Astrocyte of the spinal cord (primary cell): ENCODE results near the gene KCNQ1OT1.

Experiments
- DNase-seq: peaks from one replicate; pipeline ENCODE4 v3.0.0; 2011; ENCODE audit warnings: low read depth, low spot score
- H3K4me3 ChIP-seq: 2 replicates; pipeline ENCODE4 v1.5.1; 2011; ENCODE audit warnings: low read depth, mild to moderate bottlenecking, low read length, moderate library complexity
- CTCF ChIP-seq: IDR thresholded peaks from 2 replicates; pipeline ENCODE4 v1.5.1; 2012; ENCODE audit warnings: low read depth, mild to moderate bottlenecking, low read length, inconsistent platforms
- in situ Hi-C: cut with HindIII; loops from 2 replicates; pipeline ENCODE4 v1.10.0; 2017; ENCODE audit warnings: low sequenced_read_pairs

KCNQ1OT1 gene

GRCh38 chr11:2582351-2582945, 117.3 kb downstream of the KCNQ1OT1 start:
- in situ Hi-C loops = no loop called here
- H3K4me3 ChIP-seq = no peak overlapping the region
- peak; percentile 41 for DNase-seq
- no peak for TF ChIP-seq CTCF

GRCh38 chr11:2581931-2582350, 117.9 kb downstream of the KCNQ1OT1 start:
- no peak overlapping the region for H3K4me3 ChIP-seq
- in situ Hi-C loops = no loop called here
- no peak for DNase-seq
- TF ChIP-seq CTCF = no peak

GRCh38 chr11:2581151-2581930, 118.5 kb downstream of the KCNQ1OT1 start:
- no peak overlapping the region for H3K4me3 ChIP-seq
- TF ChIP-seq CTCF = no peak
- in situ Hi-C loops = no loop called here
- no peak for DNase-seq

- no peak for DNase-seq
Observed at GRCh38 chr11:2580571-2581001, 119.2 kb downstream of the KCNQ1OT1 start.

GRCh38 chr11:2580061-2580421, 119.8 kb downstream of the KCNQ1OT1 start:
- no peak overlapping the region for H3K4me3 ChIP-seq
- in situ Hi-C loops = no loop called here
- TF ChIP-seq CTCF = no peak
- DNase-seq = no peak

More at GRCh38 chr11:2580571-2581001, 119.2 kb downstream of the KCNQ1OT1 start:
- in situ Hi-C loops = no loop called here
- H3K4me3 ChIP-seq = no peak overlapping the region
- TF ChIP-seq CTCF = no peak

GRCh38 chr11:2579315-2580060, 120.3 kb downstream of the KCNQ1OT1 start:
- no peak overlapping the region for H3K4me3 ChIP-seq
- TF ChIP-seq CTCF = no peak
- in situ Hi-C loops = no loop called here
- no peak for DNase-seq
